Stimulated activated CD4-positive, alpha-beta T cell treated with anti-CD3 and anti-CD28 coated beads, Interleukin-12 subunit alpha, Interleukin-12 subunit beta, amount 100 ng/mL, for 4 hours (primary cell): ENCODE data around the gene ICAM1.
A peak's percentile ranks its signal among the peaks of the same experiment; 100 is the strongest.

ENCODE experiments used
- DNase-seq: peaks from one replicate; pipeline ENCODE4 v3.0.0-alpha.2; 2020

ICAM1 gene

GRCh38 chr19:10245189-10245939, 25.6 kb upstream of the ICAM1 start:
- no peak for DNase-seq

GRCh38 chr19:10246511-10246910, 24.4 kb upstream of the ICAM1 start:
- no peak for DNase-seq

GRCh38 chr19:10251792-10252694, 18.9 kb upstream of the ICAM1 start, which contains the start of gene MRPL4:
Gene MRPL4 (plus strand): TSS chr19:10252214. CDS start chr19:10252254, 40 bp downstream.
- DNase-seq: peak; percentile 91

- DNase-seq: no peak
Observed at GRCh38 chr19:10252707-10253106, 18.2 kb upstream of the ICAM1 start.

- no peak for DNase-seq
Observed at GRCh38 chr19:10254244-10254643, 16.7 kb upstream of the ICAM1 start.

- DNase-seq: no peak
Observed at GRCh38 chr19:10255358-10255757, 15.6 kb upstream of the ICAM1 start.

- DNase-seq: no peak
Observed at GRCh38 chr19:10256551-10256950, 14.4 kb upstream of the ICAM1 start.

GRCh38 chr19:10256970-10257615, 13.8 kb upstream of the ICAM1 start:
- DNase-seq: no peak

GRCh38 chr19:10258080-10258710, 12.7 kb upstream of the ICAM1 start:
- no peak for DNase-seq

- DNase-seq: peak; percentile 90
Observed at GRCh38 chr19:10259162-10259905, 11.6 kb upstream of the ICAM1 start.

- peak; percentile 58 for DNase-seq
Observed at GRCh38 chr19:10260141-10260584, 10.8 kb upstream of the ICAM1 start.

GRCh38 chr19:10262771-10263170, 8.1 kb upstream of the ICAM1 start:
- DNase-seq: no peak

GRCh38 chr19:10266706-10267105, 4.2 kb upstream of the ICAM1 start:
- no peak for DNase-seq

- no peak for DNase-seq
Observed at GRCh38 chr19:10268071-10268470, 2.8 kb upstream of the ICAM1 start.

- DNase-seq: peak; percentile 88
Observed at GRCh38 chr19:10269333-10270179, 1.4 kb upstream of the ICAM1 start.

- peak; percentile 56 for DNase-seq
Observed at GRCh38 chr19:10270180-10270615, 722 bp upstream of the ICAM1 start.

GRCh38 chr19:10271543-10272086, 695 bp downstream of the ICAM1 start:
- DNase-seq: no peak

- no peak for DNase-seq
Observed at GRCh38 chr19:10274589-10274988, 3.7 kb downstream of the ICAM1 start.

- DNase-seq: no peak
Observed at GRCh38 chr19:10277795-10278589, 7.1 kb downstream of the ICAM1 start.

- DNase-seq: no peak
Observed at GRCh38 chr19:10278935-10279334, 8.0 kb downstream of the ICAM1 start.
